GM12878 (cell line): ENCODE measurements around the gene NLE1. TPM values are rescaled to one million over a fixed set of nuclear protein-coding genes. Genes with fewer than 3 reads are reported as not detected.

ENCODE experiments used
- ATAC-seq: fragments of 200-7000 bp; cut with Tn5 transposase; 3 replicates; pipeline ENCODE4 v1.9.1; 2020; ENCODE audit warnings: mild to moderate bottlenecking, moderate library complexity
- BruUV-seq: library from RNA; stranded (reverse); fragments of 400-500 nt; replicated peaks from 2 replicates; lab custom pipeline; 2021; lab: Mats Ljungman, UMichigan
- CTCF ChIA-PET: fragments of 300-600 bp; sonication (Branson Sonifier 250); formaldehyde crosslinking; extraction: SDS; loops from one replicate; lab custom pipeline; 2021; ENCODE audit warnings: inconsistent platforms; lab: Yijun Ruan, JAX
- POLR2A ChIA-PET: fragments of 350-600 bp; formaldehyde crosslinking; extraction: SDS; loops from one replicate; lab custom pipeline; 2021; ENCODE audit warnings: inconsistent platforms; lab: Charles Lee
- RAD21 ChIA-PET: fragments of 300-600 bp; sonication (Branson Sonifier 250); formaldehyde crosslinking; loops from one replicate; lab custom pipeline; 2023; ENCODE audit warnings: antibody characterized with exemption; ENCODE audit not compliant: unreplicated experiment; lab: Charles Lee
- SMC1A ChIA-PET: fragments of 300-600 bp; sonication (Branson Sonifier 250); formaldehyde crosslinking; loops from one replicate; lab custom pipeline; 2023; ENCODE audit not compliant: unreplicated experiment, uncharacterized antibody; lab: Charles Lee
- DNase-seq: peaks from one replicate; pipeline ENCODE4 v3.0.0-alpha.2; 2011; ENCODE audit warnings: low read depth, low spot score
- FAIRE-seq: peaks from 3 replicates; lab custom pipeline; 2011; peaks lifted over from hg19 to GRCh38; lab: Jason Lieb, UNC
- H2AFZ ChIP-seq: 2 replicates; pipeline ENCODE4 v1.6.0; 2011; ENCODE audit warnings: low read depth, low read length, control low read depth; ENCODE audit not compliant: control insufficient read depth
- H3K27ac ChIP-seq: 2 replicates; pipeline ENCODE4 v1.5.1; 2011; ENCODE audit warnings: control low read depth; ENCODE audit not compliant: control insufficient read depth, insufficient read depth
- H3K27me3 ChIP-seq, 2 experiments: replicated peaks in 1 of 2; 2 replicates each; pipeline versions ENCODE4 v1.6.0 to v1.6.1; 2011; ENCODE audit warnings: low read length in 1 of 2; ENCODE audit not compliant: control insufficient read depth in 2 of 2, insufficient read depth in 2 of 2
- H3K36me3 ChIP-seq, 2 experiments: 2 replicates each; pipeline ENCODE4 v1.5.1; 2011; ENCODE audit warnings: low read length in 1 of 2; ENCODE audit not compliant: control insufficient read depth in 2 of 2, insufficient read depth in 2 of 2
- H3K4me1 ChIP-seq: 2 replicates; pipeline ENCODE4 v1.6.1; 2011; ENCODE audit warnings: mild to moderate bottlenecking, low read length, moderate library complexity, mixed read lengths; ENCODE audit not compliant: control insufficient read depth, insufficient read depth
- H3K4me2 ChIP-seq: 2 replicates; pipeline ENCODE4 v1.6.0; 2011; ENCODE audit warnings: control low read depth; ENCODE audit not compliant: control insufficient read depth, insufficient read depth
- H3K4me3 ChIP-seq: fragments of 200-600 bp; sonication (generic); 2 replicates; pipeline ENCODE4 v1.5.1; 2016
- H3K79me2 ChIP-seq: 2 replicates; pipeline ENCODE4 v1.6.0; 2011; ENCODE audit warnings: low read length; ENCODE audit not compliant: control insufficient read depth, insufficient read depth
- H3K9ac ChIP-seq: 2 replicates; pipeline ENCODE4 v1.8.0; 2011; ENCODE audit warnings: low read length, control low read depth, mixed read lengths; ENCODE audit not compliant: control insufficient read depth, insufficient read depth
- H3K9me3 ChIP-seq: replicated peaks from 3 replicates; pipeline ENCODE4 v1.5.1; 2011; ENCODE audit warnings: mild to moderate bottlenecking, low read length; ENCODE audit not compliant: control insufficient read depth, insufficient read depth
- H4K20me1 ChIP-seq: 2 replicates; pipeline ENCODE4 v1.6.0; 2011; ENCODE audit not compliant: control insufficient read depth, insufficient read depth
- CHD4 ChIP-seq: fragments of 200-600 bp; sonication (generic); IDR thresholded peaks from 2 replicates; pipeline ENCODE4 v1.6.1; 2016; ENCODE audit warnings: mild to moderate bottlenecking
- EP300 ChIP-seq, 2 experiments: fragments of 150-350 bp in 1 of 2; IDR thresholded peaks; 2 replicates each; pipeline ENCODE4 v1.6.1; 2011 to 2012; ENCODE audit warnings: low read depth in 2 of 2, low read length in 2 of 2, borderline replicate concordance in 1 of 2, improper control_type of control experiment in 1 of 2, inconsistent platforms in 1 of 2; ENCODE audit not compliant: control insufficient read depth in 1 of 2
- HDAC2 ChIP-seq: fragments of 200-600 bp; sonication (generic); IDR thresholded peaks from 2 replicates; pipeline ENCODE4 v1.6.1; 2017
- IKZF1 ChIP-seq: fragments of 450-650 bp; conservative IDR thresholded peaks from 2 replicates; pipeline ENCODE4 v1.6.1; 2017; ENCODE audit warnings: antibody characterized with exemption, mild to moderate bottlenecking
- IKZF2 ChIP-seq, 2 experiments: fragments of 450-650 bp; IDR thresholded peaks; 2 replicates each; pipeline ENCODE4 v1.6.1; 2017; ENCODE audit warnings: mild to moderate bottlenecking in 2 of 2, moderate library complexity in 2 of 2
- MTA3 ChIP-seq: IDR thresholded peaks from 2 replicates; pipeline ENCODE4 v1.6.1; 2012; ENCODE audit warnings: low read length, inconsistent platforms, borderline replicate concordance
- NR2C2 ChIP-seq: IDR thresholded peaks from 2 replicates; pipeline ENCODE4 v1.6.1; 2011; ENCODE audit warnings: borderline replicate concordance, low read depth; ENCODE audit not compliant: control insufficient read depth, insufficient read length
- SRF ChIP-seq, 2 experiments: IDR thresholded peaks; 2 replicates each; pipeline ENCODE4 v1.6.1; 2011; ENCODE audit warnings: low read depth in 2 of 2, low read length in 2 of 2, mild to moderate bottlenecking in 1 of 2, moderate library complexity in 1 of 2
- TCF3 ChIP-seq: IDR thresholded peaks from 2 replicates; pipeline ENCODE4 v1.6.1; 2012; ENCODE audit warnings: low read depth, mild to moderate bottlenecking, low read length, borderline replicate concordance; ENCODE audit not compliant: insufficient read depth
- YBX1 ChIP-seq: fragments of 450-650 bp; IDR thresholded peaks from 2 replicates; pipeline ENCODE4 v1.6.1; 2016; ENCODE audit warnings: antibody characterized with exemption
- ZNF24 ChIP-seq: fragments of 450-650 bp; IDR thresholded peaks from 2 replicates; pipeline ENCODE4 v1.6.1; 2017; ENCODE audit warnings: antibody characterized with exemption, mild to moderate bottlenecking
- WGBS: methylation state at CpG from one replicate; pipeline ENCODE4 v1.1.6; 2016; ENCODE audit warnings: low lambda C conversion rate; ENCODE audit not compliant: insufficient replicate concordance, insufficient coverage; ENCODE audit errors: missing lambda C conversion rate; 5-methylcytosine and 5-hydroxymethylcytosine counted together
- in situ Hi-C: fragments of 300-500 bp; cut with MboI; formaldehyde crosslinking; loops from 9 replicates; pipeline ENCODE4 v1.14.3; 2018; ENCODE audit warnings: mixed read lengths
- intact Hi-C: fragments of 100-400 bp; cut with micrococcal nuclease; formaldehyde crosslinking; loops from one replicate; pipeline ENCODE4 v1.14.2; 2022; ENCODE audit not compliant: unreplicated experiment
- polyA plus RNA-seq, 11 experiments: library from polyadenylated mRNA; depleted of rRNA in 4 of 11; unstranded in 6 of 11; stranded (reverse) in 5 of 11; fragments of >200 nt; fragmentation: Nextera tagmentation in 4 of 11; fragmentation: Illumina TruSeq in 1 of 11; extraction: Ambion mirVana in 4 of 11; extraction: Trizol in 1 of 11; gene quantifications; 1 replicate in 1 of 11; 2 replicates in 10 of 11; pipeline versions ENCODE4 v1.2.1 to v1.2.3, GENCODE V29; 2011 to 2016; ENCODE audit warnings: inconsistent platforms in 2 of 11, missing spikeins in 2 of 11, low read depth in 1 of 11
- total RNA-seq, 4 experiments: library from RNA; depleted of rRNA in 3 of 4; stranded (reverse); fragments of >200 nt in 3 of 4; fragmentation: Illumina TruSeq in 1 of 4; extraction: Trizol in 1 of 4; gene quantifications; 2 replicates each; pipeline versions ENCODE4 v1.2.1 to v1.2.3, GENCODE V29; 2013 to 2021
- TF ChIP-seq, protein P1 (sequence below): IDR thresholded peaks from 2 replicates; pipeline ENCODE4 v1.6.1; 2012; ENCODE audit warnings: low read length, inconsistent platforms
- TF ChIP-seq, protein P2 (sequence below): fragments of 450-650 bp; IDR thresholded peaks from 2 replicates; pipeline ENCODE4 v1.6.1; 2017; ENCODE audit warnings: antibody characterized with exemption, mild to moderate bottlenecking, moderate library complexity
- TF ChIP-seq, protein P3 (sequence below): fragments of 450-650 bp; IDR thresholded peaks from 2 replicates; pipeline ENCODE4 v1.6.1; 2018; ENCODE audit warnings: borderline replicate concordance, mild to moderate bottlenecking; ENCODE audit not compliant: partially characterized antibody
- TF ChIP-seq, protein P4 (sequence below): fragments of 450-650 bp; IDR thresholded peaks from 2 replicates; pipeline ENCODE4 v1.6.1; 2016; ENCODE audit warnings: mild to moderate bottlenecking

Gene NLE1
- total and polyA plus RNA-seq, 10 of the 15 experiments (the other 5 are each of a cell fraction or from before 2014, with no cell fraction given): 2.4 to 33.5 (median 17.6) TPM

DNA sequence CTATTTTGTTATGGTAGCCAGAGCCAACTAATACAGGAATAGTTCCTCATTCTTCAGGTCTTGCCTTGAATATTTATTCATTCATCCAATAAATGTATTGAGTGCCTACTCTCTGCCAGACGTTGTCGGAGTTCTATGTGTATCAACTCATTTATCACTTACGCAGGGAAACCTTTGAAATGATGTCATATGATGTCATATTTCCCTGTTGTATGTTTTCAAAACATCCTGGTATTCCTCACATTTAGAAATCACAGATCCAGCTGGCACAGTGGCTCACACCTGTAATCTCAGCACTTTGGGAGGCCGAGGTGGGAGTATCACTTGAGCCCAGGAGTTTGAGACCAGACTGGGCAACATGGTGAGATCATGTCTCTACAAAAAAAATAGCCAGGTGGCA lies 2.7 kb upstream of the NLE1 start:
- ATAC-seq: no peak
- Histone ChIP-seq H3K27me3 (peaks cover 0 to 2% of the 10 kb centered on the region in 2 experiments; a peak in 1 of 4 replicates), H3K9me3 (no peaks in the 10 kb centered on the region), H4K20me1 (no peaks in the 10 kb centered on the region), H2AFZ (no peak overlapping the region), H3K4me1 (no peaks in the 10 kb centered on the region), H3K27ac (no peak overlapping the region), H3K79me2 (peaks cover 20% of the 10 kb centered on the region), H3K36me3 (peaks cover 0 to 1% of the 10 kb centered on the region in 2 experiments; a peak in 1 of 4 replicates), H3K4me3 (no peak overlapping the region), H3K9ac (no peak overlapping the region), H3K4me2 (no peak overlapping the region)
- intact Hi-C loops: loop anchor here (10.0 kb wide), 1 partner anchor 390 kb away; the partner anchor contains the start of gene SLFN12L
- SMC1A ChIA-PET: no interaction called here
- FAIRE-seq: no peak
- POLR2A ChIA-PET: no interaction called here
- RAD21 ChIA-PET: no interaction called here
- TF ChIP-seq HDAC2: no peak
- no peak for TF ChIP-seq TCF3
- TF ChIP-seq YBX1: no peak
- TF ChIP-seq, protein P1, sequence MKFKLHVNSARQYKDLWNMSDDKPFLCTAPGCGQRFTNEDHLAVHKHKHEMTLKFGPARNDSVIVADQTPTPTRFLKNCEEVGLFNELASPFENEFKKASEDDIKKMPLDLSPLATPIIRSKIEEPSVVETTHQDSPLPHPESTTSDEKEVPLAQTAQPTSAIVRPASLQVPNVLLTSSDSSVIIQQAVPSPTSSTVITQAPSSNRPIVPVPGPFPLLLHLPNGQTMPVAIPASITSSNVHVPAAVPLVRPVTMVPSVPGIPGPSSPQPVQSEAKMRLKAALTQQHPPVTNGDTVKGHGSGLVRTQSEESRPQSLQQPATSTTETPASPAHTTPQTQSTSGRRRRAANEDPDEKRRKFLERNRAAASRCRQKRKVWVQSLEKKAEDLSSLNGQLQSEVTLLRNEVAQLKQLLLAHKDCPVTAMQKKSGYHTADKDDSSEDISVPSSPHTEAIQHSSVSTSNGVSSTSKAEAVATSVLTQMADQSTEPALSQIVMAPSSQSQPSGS: no peak
- TF ChIP-seq, protein P2, sequence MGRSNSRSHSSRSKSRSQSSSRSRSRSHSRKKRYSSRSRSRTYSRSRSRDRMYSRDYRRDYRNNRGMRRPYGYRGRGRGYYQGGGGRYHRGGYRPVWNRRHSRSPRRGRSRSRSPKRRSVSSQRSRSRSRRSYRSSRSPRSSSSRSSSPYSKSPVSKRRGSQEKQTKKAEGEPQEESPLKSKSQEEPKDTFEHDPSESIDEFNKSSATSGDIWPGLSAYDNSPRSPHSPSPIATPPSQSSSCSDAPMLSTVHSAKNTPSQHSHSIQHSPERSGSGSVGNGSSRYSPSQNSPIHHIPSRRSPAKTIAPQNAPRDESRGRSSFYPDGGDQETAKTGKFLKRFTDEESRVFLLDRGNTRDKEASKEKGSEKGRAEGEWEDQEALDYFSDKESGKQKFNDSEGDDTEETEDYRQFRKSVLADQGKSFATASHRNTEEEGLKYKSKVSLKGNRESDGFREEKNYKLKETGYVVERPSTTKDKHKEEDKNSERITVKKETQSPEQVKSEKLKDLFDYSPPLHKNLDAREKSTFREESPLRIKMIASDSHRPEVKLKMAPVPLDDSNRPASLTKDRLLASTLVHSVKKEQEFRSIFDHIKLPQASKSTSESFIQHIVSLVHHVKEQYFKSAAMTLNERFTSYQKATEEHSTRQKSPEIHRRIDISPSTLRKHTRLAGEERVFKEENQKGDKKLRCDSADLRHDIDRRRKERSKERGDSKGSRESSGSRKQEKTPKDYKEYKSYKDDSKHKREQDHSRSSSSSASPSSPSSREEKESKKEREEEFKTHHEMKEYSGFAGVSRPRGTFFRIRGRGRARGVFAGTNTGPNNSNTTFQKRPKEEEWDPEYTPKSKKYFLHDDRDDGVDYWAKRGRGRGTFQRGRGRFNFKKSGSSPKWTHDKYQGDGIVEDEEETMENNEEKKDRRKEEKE: no peak
- no peak for TF ChIP-seq IKZF2 (IDR thresholded peaks at IDR 0.05)
- TF ChIP-seq, protein P3, sequence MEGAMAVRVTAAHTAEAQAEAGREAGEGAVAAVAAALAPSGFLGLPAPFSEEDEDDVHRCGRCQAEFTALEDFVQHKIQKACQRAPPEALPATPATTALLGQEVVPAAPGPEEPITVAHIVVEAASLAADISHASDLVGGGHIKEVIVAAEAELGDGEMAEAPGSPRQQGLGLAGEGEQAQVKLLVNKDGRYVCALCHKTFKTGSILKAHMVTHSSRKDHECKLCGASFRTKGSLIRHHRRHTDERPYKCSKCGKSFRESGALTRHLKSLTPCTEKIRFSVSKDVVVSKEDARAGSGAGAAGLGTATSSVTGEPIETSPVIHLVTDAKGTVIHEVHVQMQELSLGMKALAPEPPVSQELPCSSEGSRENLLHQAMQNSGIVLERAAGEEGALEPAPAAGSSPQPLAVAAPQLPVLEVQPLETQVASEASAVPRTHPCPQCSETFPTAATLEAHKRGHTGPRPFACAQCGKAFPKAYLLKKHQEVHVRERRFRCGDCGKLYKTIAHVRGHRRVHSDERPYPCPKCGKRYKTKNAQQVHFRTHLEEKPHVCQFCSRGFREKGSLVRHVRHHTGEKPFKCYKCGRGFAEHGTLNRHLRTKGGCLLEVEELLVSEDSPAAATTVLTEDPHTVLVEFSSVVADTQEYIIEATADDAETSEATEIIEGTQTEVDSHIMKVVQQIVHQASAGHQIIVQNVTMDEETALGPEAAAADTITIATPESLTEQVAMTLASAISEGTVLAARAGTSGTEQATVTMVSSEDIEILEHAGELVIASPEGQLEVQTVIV: no peak
- TF ChIP-seq MTA3: no peak
- no peak for TF ChIP-seq IKZF1
- TF ChIP-seq, protein P4, sequence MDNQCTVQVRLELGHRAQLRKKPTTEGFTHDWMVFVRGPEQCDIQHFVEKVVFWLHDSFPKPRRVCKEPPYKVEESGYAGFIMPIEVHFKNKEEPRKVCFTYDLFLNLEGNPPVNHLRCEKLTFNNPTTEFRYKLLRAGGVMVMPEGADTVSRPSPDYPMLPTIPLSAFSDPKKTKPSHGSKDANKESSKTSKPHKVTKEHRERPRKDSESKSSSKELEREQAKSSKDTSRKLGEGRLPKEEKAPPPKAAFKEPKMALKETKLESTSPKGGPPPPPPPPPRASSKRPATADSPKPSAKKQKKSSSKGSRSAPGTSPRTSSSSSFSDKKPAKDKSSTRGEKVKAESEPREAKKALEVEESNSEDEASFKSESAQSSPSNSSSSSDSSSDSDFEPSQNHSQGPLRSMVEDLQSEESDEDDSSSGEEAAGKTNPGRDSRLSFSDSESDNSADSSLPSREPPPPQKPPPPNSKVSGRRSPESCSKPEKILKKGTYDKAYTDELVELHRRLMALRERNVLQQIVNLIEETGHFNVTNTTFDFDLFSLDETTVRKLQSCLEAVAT: no peak
- TF ChIP-seq SRF (IDR thresholded peaks at IDR 0.05; ENCODE audit: low read depth in 2 of 2, low read length in 2 of 2): no peak
- TF ChIP-seq CHD4: no peak
- no peak for TF ChIP-seq EP300 (IDR thresholded peaks at IDR 0.05; ENCODE audit: borderline replicate concordance in 1 of 2, control insufficient read depth in 1 of 2, low read depth in 2 of 2, low read length in 2 of 2)
- no peak for TF ChIP-seq ZNF24
- TF ChIP-seq NR2C2: no peak
- CTCF ChIA-PET: interaction anchor here (1.0 to 1.3 kb wide), 2 partner anchors 25 to 166 kb away, joined by 3 read pairs; partner anchors contain the start of gene RAD51D
- no TSS peak for BruUV-seq
- in situ Hi-C loops: no loop called here
- 44% methylated on average over 4 of the region's 4 CpGs for WGBS
- no peak for DNase-seq
